Activated CD4-positive, alpha-beta T cell treated with anti-CD3 and anti-CD28 coated beads, Interleukin-2, amount 50 U/mL, for 24 hours (primary cell): ENCODE data around the gene OOSP4B.
"Not testable (repeated sequence)": the region's sequence is repeated elsewhere in the genome, so short reads cannot be mapped to it uniquely, and the experiment has no call there.

Experiments
- DNase-seq, 2 donors: peaks; one replicate each; pipeline ENCODE4 v3.0.0-alpha.2; 2020; ENCODE audit warnings: low read depth in 1 of 2, low spot score in 1 of 2

The OOSP4B gene

GRCh38 chr11:60016881-60017280, at the start of gene OOSP4B:
OOSP4B (plus strand) TSS chr11:60017181.
- no peak for DNase-seq

- no peak for DNase-seq
Measured at GRCh38 chr11:59967677-59968394, 49.1 kb upstream of the OOSP4B start.

- DNase-seq: no peak
Measured at GRCh38 chr11:59968395-59968783, 48.6 kb upstream of the OOSP4B start.

- no peak for DNase-seq
Measured at GRCh38 chr11:59973097-59973496, 43.9 kb upstream of the OOSP4B start.

GRCh38 chr11:59981106-59981770, 35.7 kb upstream of the OOSP4B start:
- no peak for DNase-seq

- DNase-seq: not testable (repeated sequence)
Measured at GRCh38 chr11:59982037-59982436, 34.9 kb upstream of the OOSP4B start.

GRCh38 chr11:59983212-59983611, 33.8 kb upstream of the OOSP4B start:
- no peak for DNase-seq

- no peak for DNase-seq
Measured at GRCh38 chr11:59984368-59984767, 32.6 kb upstream of the OOSP4B start.

GRCh38 chr11:59990421-59990820, 26.6 kb upstream of the OOSP4B start:
- no peak for DNase-seq

GRCh38 chr11:59992425-59992824, 24.6 kb upstream of the OOSP4B start:
- no peak for DNase-seq

GRCh38 chr11:59997800-59998199, 19.2 kb upstream of the OOSP4B start:
- no peak for DNase-seq

- DNase-seq: no peak
Measured at GRCh38 chr11:59999691-60000090, 17.3 kb upstream of the OOSP4B start.

GRCh38 chr11:60003729-60004128, 13.3 kb upstream of the OOSP4B start:
- DNase-seq: no peak

GRCh38 chr11:60005360-60005759, 11.6 kb upstream of the OOSP4B start:
- no peak for DNase-seq

- no peak for DNase-seq
Measured at GRCh38 chr11:60018058-60018457, 1.1 kb downstream of the OOSP4B start.

- not testable (repeated sequence) for DNase-seq
Measured at GRCh38 chr11:60020376-60020775, 3.4 kb downstream of the OOSP4B start.

GRCh38 chr11:60029015-60029632, 12.1 kb downstream of the OOSP4B start:
- no peak for DNase-seq

GRCh38 chr11:60040109-60040508, 23.1 kb downstream of the OOSP4B start, which contains the start of gene OOSP2:
OOSP2 (plus strand) TSS chr11:60040409; CDS start chr11:60040460, 51 bp downstream.
- no peak for DNase-seq

GRCh38 chr11:60050422-60050821, 33.4 kb downstream of the OOSP4B start:
- not testable (repeated sequence) for DNase-seq

GRCh38 chr11:60050839-60051238, 33.9 kb downstream of the OOSP4B start:
- DNase-seq: not testable (repeated sequence)

GRCh38 chr11:60056349-60056969, 39.5 kb downstream of the OOSP4B start, which contains the start of gene MS4A3:
MS4A3 (plus strand) TSS chr11:60056665; CDS start chr11:60061161, 4,496 bp downstream.
- DNase-seq: no peak

- DNase-seq: no peak
Measured at GRCh38 chr11:60059052-60059451, 42.1 kb downstream of the OOSP4B start.
